Stimulated activated CD4-positive, alpha-beta T cell treated with anti-CD3 and anti-CD28 coated beads, Interleukin-4, amount 100 ng/mL, for 48 hours (primary cell): ENCODE measurements around the gene CEP19.

Source experiments
- DNase-seq, 2 donors: peaks; one replicate each; pipeline ENCODE4 v3.0.0-alpha.2; 2020; ENCODE audit warnings: low read depth in 2 of 2

The CEP19 gene

GRCh38 chr3:196708467-196708866 is 3.6 kb downstream of the CEP19 start:
- DNase-seq: no peak

GRCh38 chr3:196707566-196707965 is 4.5 kb downstream of the CEP19 start:
- no peak for DNase-seq

- DNase-seq: no peak
Observed at GRCh38 chr3:196706731-196707130, 5.3 kb downstream of the CEP19 start.

GRCh38 chr3:196706327-196706726 is 5.7 kb downstream of the CEP19 start:
- DNase-seq: no peak

- no peak for DNase-seq
Observed at GRCh38 chr3:196700801-196701200, 11.2 kb downstream of the CEP19 start.

- DNase-seq: no peak
Observed at GRCh38 chr3:196699749-196700148, 12.3 kb downstream of the CEP19 start.

GRCh38 chr3:196697270-196697669 is 14.8 kb downstream of the CEP19 start:
- DNase-seq: no peak

- no peak for DNase-seq
Observed at GRCh38 chr3:196695849-196696226, 16.2 kb downstream of the CEP19 start.

- DNase-seq: peak in 1 of 2 donors; percentile 11
Observed at GRCh38 chr3:196694941-196695848, 16.9 kb downstream of the CEP19 start.

GRCh38 chr3:196694202-196694638 is 17.8 kb downstream of the CEP19 start:
- no peak for DNase-seq

GRCh38 chr3:196691386-196691785 is 20.7 kb downstream of the CEP19 start:
- DNase-seq: no peak

GRCh38 chr3:196689941-196690660 is 21.9 kb downstream of the CEP19 start:
- DNase-seq: no peak

GRCh38 chr3:196688349-196688748 is 23.7 kb downstream of the CEP19 start:
- no peak for DNase-seq

GRCh38 chr3:196686436-196686835 is 25.6 kb downstream of the CEP19 start:
- no peak for DNase-seq

- DNase-seq: peak; percentile 49 to 56
Observed at GRCh38 chr3:196684548-196685407, 27.3 kb downstream of the CEP19 start.

GRCh38 chr3:196677931-196678330 is 34.1 kb downstream of the CEP19 start:
- no peak for DNase-seq

- no peak for DNase-seq
Observed at GRCh38 chr3:196677353-196677752, 34.7 kb downstream of the CEP19 start.

- DNase-seq: no peak
Observed at GRCh38 chr3:196673632-196674031, 38.4 kb downstream of the CEP19 start.

GRCh38 chr3:196670339-196670738 is 41.7 kb downstream of the CEP19 start:
- DNase-seq: no peak

GRCh38 chr3:196667056-196667825 is 44.8 kb downstream of the CEP19 start:
- no peak for DNase-seq
